Measurements from ENCODE around the gene ARHGAP8.
A peak's percentile ranks its signal among the peaks of the same experiment; 100 is the strongest.

ARHGAP8 gene

DNA sequence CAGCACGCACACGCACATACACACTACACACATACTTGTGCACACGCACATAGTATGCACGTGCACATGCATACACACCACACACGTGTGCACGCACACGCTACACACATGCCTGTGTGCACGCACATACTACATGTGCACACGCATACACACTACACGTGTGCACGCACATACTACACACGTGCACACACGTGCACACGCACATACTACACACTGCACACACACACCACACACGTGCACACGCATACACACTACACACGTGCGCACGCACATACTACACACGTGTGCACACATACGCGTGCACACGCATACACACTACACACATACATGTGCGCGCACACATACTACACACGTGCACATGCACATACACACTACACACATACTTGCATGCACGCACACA is 19.7 kb upstream of the ARHGAP8 start:
- Histone ChIP-seq H3K36me3 (replicated peaks in 1 of 2; ENCODE audit: control insufficient read depth in 2 of 2, insufficient read depth in 2 of 2, low read length in 2 of 2) (peaks cover 0 to 6% of the 10 kb centered on the region in 2 donors), H2BK15ac (ENCODE audit: low read length) (no peak overlapping the region), H3K23ac (ENCODE audit: low read depth, low read length, poor library complexity) (peak overlapping the region; percentile 21), H3K9me3 (replicated peaks in 1 of 2; ENCODE audit: control insufficient read depth in 2 of 2, insufficient read depth in 1 of 2, low read depth in 1 of 2, low read length in 2 of 2) (peaks cover 0 to 6% of the 10 kb centered on the region in 2 donors), H3K79me1 (ENCODE audit: low read depth, low read length) (peaks cover 4% of the 10 kb centered on the region), H2BK12ac (ENCODE audit: low read length) (no peak overlapping the region), H3K14ac (ENCODE audit: low read length) (peak overlapping the region; percentile 10), H3K4me2 (ENCODE audit: insufficient read depth, low read length, poor library complexity, severe bottlenecking) (no peak overlapping the region), H2BK5ac (ENCODE audit: low read length) (no peak overlapping the region), H2AK5ac (ENCODE audit: low read depth, low read length) (no peak overlapping the region), H3K27ac (replicated peaks; ENCODE audit: low read length) (no peak overlapping the region), H3K4ac (ENCODE audit: low read length) (no peak overlapping the region), H3K9ac (ENCODE audit: low read depth, low read length, poor library complexity) (peak overlapping the region; percentile 83), H3K18ac (ENCODE audit: low read length) (no peak overlapping the region), H4K8ac (ENCODE audit: low read depth, low read length) (peak overlapping the region; percentile 33), H4K91ac (ENCODE audit: low read depth, low read length, poor library complexity) (peak overlapping the region; percentile 83), H2AFZ (ENCODE audit: low read length) (no peak overlapping the region), H3K4me1 (ENCODE audit: control insufficient read depth in 2 of 2, insufficient read depth in 1 of 2, low read depth in 1 of 2, low read length in 2 of 2) (peaks cover 9 to 18% of the 10 kb centered on the region in 2 donors), H2BK120ac (ENCODE audit: low read depth, low read length) (no peak overlapping the region), H3K4me3 (ENCODE audit: low read length in 2 of 2) (peak overlapping the region in 1 of 2 donors; percentile 57), H3K27me3 (ENCODE audit: control insufficient read depth in 3 of 3, insufficient read depth in 3 of 3, low read depth in 1 of 3, low read length in 3 of 3) (peaks cover 0 to 18% (median 0%) of the 10 kb centered on the region in 3 experiments)
- WGBS, 2 donors (ENCODE audit: extremely low coverage in 2 of 2, insufficient read length in 2 of 2, insufficient replicate concordance in 1 of 2), result no CpG with 5 or more reads among the region's 27 CpGs
- DNase-seq (ENCODE audit: low spot score), result no peak

- no peak overlapping the region for H2BK5ac ChIP-seq (ENCODE audit: low read length)
- no peak overlapping the region for H3K4ac ChIP-seq (ENCODE audit: low read length)
- H3K4me2 ChIP-seq (ENCODE audit: insufficient read depth, low read length, poor library complexity, severe bottlenecking), result no peak overlapping the region
- no peak overlapping the region for H3K4me3 ChIP-seq (ENCODE audit: low read length in 2 of 2)
- no peak overlapping the region for H4K91ac ChIP-seq (ENCODE audit: low read depth, low read length, poor library complexity)
- H2BK120ac ChIP-seq (ENCODE audit: low read depth, low read length), result no peak overlapping the region
- no peak overlapping the region for H3K23ac ChIP-seq (ENCODE audit: low read depth, low read length, poor library complexity)
- WGBS, 2 donors (ENCODE audit: extremely low coverage in 2 of 2, insufficient read length in 2 of 2, insufficient replicate concordance in 1 of 2), result no CpG with 5 or more reads among the region's 14 CpGs
- peaks cover 0 to 5% of the 10 kb centered on the region in 2 donors for H3K36me3 ChIP-seq (replicated peaks in 1 of 2; ENCODE audit: control insufficient read depth in 2 of 2, insufficient read depth in 2 of 2, low read length in 2 of 2)
- H3K4me1 ChIP-seq (ENCODE audit: control insufficient read depth in 2 of 2, insufficient read depth in 1 of 2, low read depth in 1 of 2, low read length in 2 of 2), result peaks cover 13 to 18% of the 10 kb centered on the region in 2 donors
- DNase-seq (ENCODE audit: low spot score), result no peak
- no peak overlapping the region for H2BK15ac ChIP-seq (ENCODE audit: low read length)
- no peak overlapping the region for H3K18ac ChIP-seq (ENCODE audit: low read length)
- no peak overlapping the region for H3K27ac ChIP-seq (replicated peaks; ENCODE audit: low read length)
- H2AK5ac ChIP-seq (ENCODE audit: low read depth, low read length), result no peak overlapping the region
- H4K8ac ChIP-seq (ENCODE audit: low read depth, low read length), result no peak overlapping the region
- peaks cover 0 to 24% (median 0%) of the 10 kb centered on the region in 3 experiments for H3K27me3 ChIP-seq (ENCODE audit: control insufficient read depth in 3 of 3, insufficient read depth in 3 of 3, low read depth in 1 of 3, low read length in 3 of 3)
- peaks cover 2% of the 10 kb centered on the region for H3K79me1 ChIP-seq (ENCODE audit: low read depth, low read length)
- H2BK12ac ChIP-seq (ENCODE audit: low read length), result no peak overlapping the region
- no peak overlapping the region for H3K14ac ChIP-seq (ENCODE audit: low read length)
- no peak overlapping the region for H3K9ac ChIP-seq (ENCODE audit: low read depth, low read length, poor library complexity)
- H3K9me3 ChIP-seq (replicated peaks in 1 of 2; ENCODE audit: control insufficient read depth in 2 of 2, insufficient read depth in 1 of 2, low read depth in 1 of 2, low read length in 2 of 2), result peaks cover 0 to 6% of the 10 kb centered on the region in 2 donors
- H2AFZ ChIP-seq (ENCODE audit: low read length), result no peak overlapping the region
Measured at GRCh38 chr22:44733426-44734106, 18.8 kb upstream of the ARHGAP8 start.

GRCh38 chr22:44734278-44734677 is 18.1 kb upstream of the ARHGAP8 start:
- Histone ChIP-seq H3K27me3 (ENCODE audit: control insufficient read depth in 3 of 3, insufficient read depth in 3 of 3, low read depth in 1 of 3, low read length in 3 of 3) (peaks cover 0 to 30% (median 0%) of the 10 kb centered on the region in 3 experiments), H3K4ac (ENCODE audit: low read length) (no peak overlapping the region), H3K4me2 (ENCODE audit: insufficient read depth, low read length, poor library complexity, severe bottlenecking) (no peak overlapping the region), H3K27ac (replicated peaks; ENCODE audit: low read length) (no peak overlapping the region), H2BK120ac (ENCODE audit: low read depth, low read length) (no peak overlapping the region), H3K9me3 (replicated peaks in 1 of 2; ENCODE audit: control insufficient read depth in 2 of 2, insufficient read depth in 1 of 2, low read depth in 1 of 2, low read length in 2 of 2) (peaks cover 0 to 6% of the 10 kb centered on the region in 2 donors), H3K14ac (ENCODE audit: low read length) (no peak overlapping the region), H3K4me3 (ENCODE audit: low read length in 2 of 2) (no peak overlapping the region), H3K79me1 (ENCODE audit: low read depth, low read length) (peaks cover under 1% of the 10 kb centered on the region), H2BK5ac (ENCODE audit: low read length) (no peak overlapping the region), H3K18ac (ENCODE audit: low read length) (no peak overlapping the region), H2AK5ac (ENCODE audit: low read depth, low read length) (no peak overlapping the region), H4K8ac (ENCODE audit: low read depth, low read length) (no peak overlapping the region), H3K36me3 (replicated peaks in 1 of 2; ENCODE audit: control insufficient read depth in 2 of 2, insufficient read depth in 2 of 2, low read length in 2 of 2) (peaks cover 0 to 5% of the 10 kb centered on the region in 2 donors), H3K23ac (ENCODE audit: low read depth, low read length, poor library complexity) (no peak overlapping the region), H2AFZ (ENCODE audit: low read length) (no peak overlapping the region), H3K4me1 (ENCODE audit: control insufficient read depth in 2 of 2, insufficient read depth in 1 of 2, low read depth in 1 of 2, low read length in 2 of 2) (peaks cover 13 to 14% of the 10 kb centered on the region in 2 donors), H2BK12ac (ENCODE audit: low read length) (no peak overlapping the region), H4K91ac (ENCODE audit: low read depth, low read length, poor library complexity) (no peak overlapping the region), H2BK15ac (ENCODE audit: low read length) (no peak overlapping the region), H3K9ac (ENCODE audit: low read depth, low read length, poor library complexity) (no peak overlapping the region)
- no CpG with 5 or more reads among the region's 8 CpGs for WGBS, 2 donors (ENCODE audit: extremely low coverage in 2 of 2, insufficient read length in 2 of 2, insufficient replicate concordance in 1 of 2)
- no peak for DNase-seq (ENCODE audit: low spot score)

- Histone ChIP-seq H2AFZ (ENCODE audit: low read length) (no peak overlapping the region), H3K9ac (ENCODE audit: low read depth, low read length, poor library complexity) (peak overlapping the region; percentile 22), H2BK120ac (ENCODE audit: low read depth, low read length) (no peak overlapping the region), H2AK5ac (ENCODE audit: low read depth, low read length) (peak overlapping the region; percentile 48), H3K4ac (ENCODE audit: low read length) (no peak overlapping the region), H3K79me1 (ENCODE audit: low read depth, low read length) (no peaks in the 10 kb centered on the region), H4K91ac (ENCODE audit: low read depth, low read length, poor library complexity) (no peak overlapping the region), H3K4me2 (ENCODE audit: insufficient read depth, low read length, poor library complexity, severe bottlenecking) (no peak overlapping the region), H4K8ac (ENCODE audit: low read depth, low read length) (no peak overlapping the region), H3K14ac (ENCODE audit: low read length) (no peak overlapping the region), H3K4me1 (ENCODE audit: control insufficient read depth in 2 of 2, insufficient read depth in 1 of 2, low read depth in 1 of 2, low read length in 2 of 2) (peaks cover 8 to 15% of the 10 kb centered on the region in 2 donors), H3K27me3 (ENCODE audit: control insufficient read depth in 3 of 3, insufficient read depth in 3 of 3, low read depth in 1 of 3, low read length in 3 of 3) (peaks cover 0 to 30% (median 0%) of the 10 kb centered on the region in 3 experiments), H3K36me3 (replicated peaks in 1 of 2; ENCODE audit: control insufficient read depth in 2 of 2, insufficient read depth in 2 of 2, low read length in 2 of 2) (peaks cover 0 to 5% of the 10 kb centered on the region in 2 donors), H2BK5ac (ENCODE audit: low read length) (no peak overlapping the region), H3K27ac (replicated peaks; ENCODE audit: low read length) (no peak overlapping the region), H2BK15ac (ENCODE audit: low read length) (peak overlapping the region; percentile 25), H2BK12ac (ENCODE audit: low read length) (no peak overlapping the region), H3K9me3 (replicated peaks in 1 of 2; ENCODE audit: control insufficient read depth in 2 of 2, insufficient read depth in 1 of 2, low read depth in 1 of 2, low read length in 2 of 2) (peaks cover 0 to 6% of the 10 kb centered on the region in 2 donors), H3K4me3 (ENCODE audit: low read length in 2 of 2) (no peak overlapping the region), H3K18ac (ENCODE audit: low read length) (peak overlapping the region; percentile 31), H3K23ac (ENCODE audit: low read depth, low read length, poor library complexity) (no peak overlapping the region)
- no CpG with 5 or more reads among the region's 23 CpGs for WGBS, 2 donors (ENCODE audit: extremely low coverage in 2 of 2, insufficient read length in 2 of 2, insufficient replicate concordance in 1 of 2)
- DNase-seq (ENCODE audit: low spot score), result no peak
Measured at GRCh38 chr22:44734801-44735517, 17.4 kb upstream of the ARHGAP8 start.

Data from neuronal stem cell (in vitro differentiated cells).